ENCODE results near the gene RBM34. TPM values are rescaled to one million over a fixed set of nuclear protein-coding genes. Genes with fewer than 3 reads are reported as not detected.

The RBM34 gene
- total RNA-seq, 1 experiment from 2014 or later: 96.5 TPM

DNA sequence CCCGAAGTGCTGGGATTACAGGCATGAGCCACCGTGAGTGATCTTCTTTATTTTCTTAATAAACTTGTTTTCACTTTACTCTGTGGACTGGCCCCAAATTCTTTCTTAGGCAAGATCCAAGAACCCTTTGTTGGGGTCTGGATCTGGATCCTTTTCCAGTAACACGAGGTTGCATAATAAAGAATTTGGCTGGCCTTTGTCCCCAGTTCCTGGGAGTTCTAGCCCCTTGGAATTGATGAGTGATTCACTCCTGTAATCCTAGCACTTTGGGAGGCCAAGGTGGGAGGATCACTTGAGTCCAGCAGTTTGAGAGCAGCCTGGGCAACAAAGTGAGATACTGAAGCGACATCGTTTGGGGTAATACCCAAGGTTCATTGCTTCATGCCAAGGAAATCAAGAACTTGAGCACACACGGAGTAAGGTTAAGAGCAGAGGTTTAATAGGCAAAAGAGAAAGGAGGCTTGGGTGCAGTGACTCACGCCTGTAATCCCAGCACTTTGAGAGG, 30.2 kb downstream of the RBM34 start:
- H3K4me1 Mint-ChIP-seq (ENCODE audit: low read depth, unreplicated experiment): peaks cover 15% of the 10 kb centered on the region
- no peak overlapping the region for H3K27ac Mint-ChIP-seq (ENCODE audit: unreplicated experiment)
- H3K27me3 ChIP-seq (replicated peaks; ENCODE audit: control insufficient read depth, insufficient read depth, low read length): no peaks in the 10 kb centered on the region
- peaks cover 86% of the 10 kb centered on the region for H3K36me3 Mint-ChIP-seq (ENCODE audit: insufficient read depth, unreplicated experiment)
- H3K9me3 ChIP-seq: no peaks in the 10 kb centered on the region
- no peak overlapping the region for H3K4me3 Mint-ChIP-seq (ENCODE audit: unreplicated experiment)
- H3K9me3 Mint-ChIP-seq (ENCODE audit: unreplicated experiment): no peaks in the 10 kb centered on the region
- intact Hi-C loops (cut with micrococcal nuclease; ENCODE audit: unreplicated experiment): no loop called here
- ChIA-PET POLR2A (no interaction called here), CTCF (no interaction called here)
- no peak for TF ChIP-seq CTCF (IDR thresholded peaks at IDR 0.05; ENCODE audit: insufficient read depth in 1 of 2, low read depth in 1 of 2, low read length in 1 of 2, severe bottlenecking in 1 of 2, unreplicated experiment in 1 of 2)
- no peak overlapping the region for H3K4me3 ChIP-seq (ENCODE audit: low read depth, low read length)
- no peaks in the 10 kb centered on the region for H3K27me3 Mint-ChIP-seq (ENCODE audit: insufficient read depth, unreplicated experiment)
- no peak for DNase-seq
- peaks cover 2% of the 10 kb centered on the region; the same call in 1 of the 2 replicates for H3K36me3 ChIP-seq (ENCODE audit: control insufficient read depth, insufficient read depth, low read length)
- H3K4me1 ChIP-seq: peaks cover 21% of the 10 kb centered on the region
- no TSS peak for BruUV-seq (replicated peaks)

DNA sequence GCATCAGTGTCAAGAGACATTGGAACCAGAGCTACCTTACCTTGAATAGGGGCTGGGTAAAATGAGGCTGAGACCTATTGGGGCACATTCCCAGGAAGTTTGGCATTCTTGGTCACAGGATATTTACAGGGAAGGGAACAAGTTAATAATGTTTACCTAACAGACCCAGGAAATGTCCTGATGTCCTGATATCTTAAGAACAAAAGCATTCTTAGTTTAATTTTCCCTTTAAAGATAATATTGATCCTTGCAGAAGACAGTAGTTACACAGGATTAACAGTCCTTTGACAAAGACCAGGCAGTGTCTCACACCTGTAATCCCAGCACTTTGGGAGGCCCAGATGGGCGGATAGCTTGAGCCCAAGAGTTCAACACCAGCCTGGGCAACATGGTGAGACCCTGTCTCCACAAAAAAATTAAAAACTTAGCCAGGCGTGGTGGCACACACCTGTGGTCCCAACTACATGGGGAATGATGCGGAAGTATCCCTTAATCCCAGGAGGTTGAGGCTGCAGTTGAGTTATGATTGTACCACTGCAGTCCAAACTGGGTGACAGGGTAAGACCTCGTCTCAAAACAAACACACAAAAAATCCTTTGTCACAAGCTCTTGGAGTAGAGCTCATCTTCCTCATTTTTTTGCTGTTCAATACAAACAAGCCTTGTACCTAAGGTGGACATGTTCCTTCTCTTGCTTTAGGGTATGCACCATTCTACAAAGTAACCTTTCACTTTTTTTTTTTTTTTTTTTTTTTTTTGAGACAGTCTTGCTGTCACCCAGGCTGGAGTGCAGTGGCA, 31.1 kb downstream of the RBM34 start:
- Histone ChIP-seq H3K9me3 (no peaks in the 10 kb centered on the region), H3K4me1 (peaks cover 21% of the 10 kb centered on the region), H3K36me3 (ENCODE audit: control insufficient read depth, insufficient read depth, low read length) (peaks cover 2% of the 10 kb centered on the region; the same call in 1 of the 2 replicates), H3K4me3 (ENCODE audit: low read depth, low read length) (no peak overlapping the region), H3K27me3 (replicated peaks; ENCODE audit: control insufficient read depth, insufficient read depth, low read length) (no peaks in the 10 kb centered on the region)
- Mint-ChIP-seq H3K4me1 (ENCODE audit: low read depth, unreplicated experiment) (peaks cover 15% of the 10 kb centered on the region), H3K9me3 (ENCODE audit: unreplicated experiment) (no peaks in the 10 kb centered on the region), H3K4me3 (ENCODE audit: unreplicated experiment) (peak overlapping the region; percentile 100), H3K36me3 (ENCODE audit: insufficient read depth, unreplicated experiment) (peaks cover 86% of the 10 kb centered on the region), H3K27ac (ENCODE audit: unreplicated experiment) (peak overlapping the region; percentile 99), H3K27me3 (ENCODE audit: insufficient read depth, unreplicated experiment) (no peaks in the 10 kb centered on the region)
- ChIA-PET POLR2A (interaction anchor here (0.6 to 0.9 kb wide), 2 partner anchors 159 to 237 kb away, joined by 3 read pairs; partner anchors contain the start of gene TBCE), CTCF (no interaction called here)
- TF ChIP-seq CTCF (IDR thresholded peaks at IDR 0.05; ENCODE audit: insufficient read depth in 1 of 2, low read depth in 1 of 2, low read length in 1 of 2, severe bottlenecking in 1 of 2, unreplicated experiment in 1 of 2): no peak
- peak; percentile 53 to 61 for DNase-seq
- no TSS peak for BruUV-seq (replicated peaks)
- intact Hi-C loops (cut with micrococcal nuclease; ENCODE audit: unreplicated experiment): loop anchor here (2.0 to 10.0 kb wide), 3 partner anchors 32 to 375 kb away; partner anchors contain the start of genes ARID4B, B3GALNT2, GGPS1 and RBM34

- Mint-ChIP-seq H3K36me3 (ENCODE audit: insufficient read depth, unreplicated experiment) (peaks cover 85% of the 10 kb centered on the region), H3K9me3 (ENCODE audit: unreplicated experiment) (no peaks in the 10 kb centered on the region), H3K27me3 (ENCODE audit: insufficient read depth, unreplicated experiment) (no peaks in the 10 kb centered on the region), H3K4me3 (ENCODE audit: unreplicated experiment) (peak within 1 kb of the TSS; percentile 100), H3K27ac (ENCODE audit: unreplicated experiment) (peak within 1 kb of the TSS; percentile 99), H3K4me1 (ENCODE audit: low read depth, unreplicated experiment) (peaks cover 15% of the 10 kb centered on the region)
- BruUV-seq (replicated peaks): TSS peak; percentile 45
- TF ChIP-seq CTCF (IDR thresholded peaks at IDR 0.05; ENCODE audit: insufficient read depth in 1 of 2, low read depth in 1 of 2, low read length in 1 of 2, severe bottlenecking in 1 of 2, unreplicated experiment in 1 of 2): no peak
- Histone ChIP-seq H3K9me3 (no peaks in the 10 kb centered on the region), H3K36me3 (ENCODE audit: control insufficient read depth, insufficient read depth, low read length) (peaks cover under 1% of the 10 kb centered on the region; the same call in 1 of the 2 replicates), H3K4me3 (ENCODE audit: low read depth, low read length) (peak within 1 kb of the TSS; percentile 81), H3K27me3 (replicated peaks; ENCODE audit: control insufficient read depth, insufficient read depth, low read length) (no peaks in the 10 kb centered on the region), H3K4me1 (peaks cover 21% of the 10 kb centered on the region)
- intact Hi-C loops (cut with micrococcal nuclease; ENCODE audit: unreplicated experiment): loop anchor here (2.0 to 10.0 kb wide), 3 partner anchors 34 to 376 kb away; partner anchors contain the start of genes ARID4B, B3GALNT2, GGPS1 and RBM34
- ChIA-PET CTCF (interaction anchor here (1.1 kb wide), 1 partner anchor 45 kb away, joined by 3 read pairs; no protein-coding TSS in a partner anchor), POLR2A (interaction anchor here (0.6 to 1.0 kb wide), 3 partner anchors 32 to 239 kb away, joined by 3 to 6 read pairs (median 3); partner anchors contain the start of genes RBM34 and TBCE)
- peak; percentile 98 for DNase-seq
Measured at GRCh38 chr1:235128456-235129328, 32.4 kb downstream of the RBM34 start, which contains the start of gene TOMM20. TOMM20 (minus strand) TSS chr1:235128837; CDS start chr1:235128715, 122 bp downstream.
